GM18505 (cell line): Measurements from ENCODE around the gene MIB2.
A peak's percentile ranks its signal among the peaks of the same experiment; 100 is the strongest.
"Not testable (repeated sequence)": the region's sequence is repeated elsewhere in the genome, so short reads cannot be mapped to it uniquely, and the experiment has no call there.

ENCODE experiments used
- ATAC-seq: cut with Tn5 transposase; IDR thresholded peaks from one replicate; pipeline ENCODE4 v1.9.1; 2021; ENCODE audit not compliant: unreplicated experiment
- POLR2A ChIP-seq: IDR thresholded peaks from 4 replicates; pipeline ENCODE4 v1.6.1; 2011; ENCODE audit warnings: borderline replicate concordance; ENCODE audit not compliant: insufficient read depth, insufficient read length; ENCODE audit errors: extremely low read depth

The MIB2 gene

DNA sequence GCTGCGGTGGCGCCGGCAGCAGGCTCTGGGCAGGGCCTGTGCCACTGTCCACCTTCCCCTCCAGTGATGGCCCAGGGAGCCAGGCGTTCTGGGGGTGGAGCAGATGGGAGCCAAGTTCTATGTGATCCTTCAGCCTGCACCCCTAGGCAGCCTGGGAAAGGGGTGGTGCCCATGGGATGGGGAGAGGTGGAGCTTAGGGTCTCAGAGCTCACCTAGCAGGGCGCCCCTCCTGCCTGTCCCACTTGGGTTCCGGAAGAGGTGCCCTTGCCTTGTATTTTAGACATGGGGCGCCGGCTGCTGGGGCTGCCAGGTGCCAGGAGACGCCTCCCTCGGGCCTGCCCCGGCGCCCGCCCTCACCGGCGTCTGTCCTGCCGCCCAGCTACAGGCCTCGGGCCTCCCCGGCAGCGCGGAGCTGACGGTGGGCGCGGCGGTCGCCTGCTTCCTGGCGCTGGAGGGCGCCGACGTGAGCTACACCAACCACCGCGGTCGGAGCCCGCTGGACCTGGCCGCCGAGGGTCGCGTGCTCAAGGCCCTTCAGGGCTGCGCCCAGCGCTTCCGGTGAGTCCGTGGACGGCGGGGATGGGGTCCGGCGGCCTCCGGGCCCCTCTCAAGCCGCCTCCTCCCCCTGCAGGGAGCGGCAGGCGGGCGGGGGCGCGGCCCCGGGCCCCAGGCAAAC lies 13.6 kb downstream of the MIB2 start:
- no peak for TF ChIP-seq POLR2A
- ATAC-seq = no peak

DNA sequence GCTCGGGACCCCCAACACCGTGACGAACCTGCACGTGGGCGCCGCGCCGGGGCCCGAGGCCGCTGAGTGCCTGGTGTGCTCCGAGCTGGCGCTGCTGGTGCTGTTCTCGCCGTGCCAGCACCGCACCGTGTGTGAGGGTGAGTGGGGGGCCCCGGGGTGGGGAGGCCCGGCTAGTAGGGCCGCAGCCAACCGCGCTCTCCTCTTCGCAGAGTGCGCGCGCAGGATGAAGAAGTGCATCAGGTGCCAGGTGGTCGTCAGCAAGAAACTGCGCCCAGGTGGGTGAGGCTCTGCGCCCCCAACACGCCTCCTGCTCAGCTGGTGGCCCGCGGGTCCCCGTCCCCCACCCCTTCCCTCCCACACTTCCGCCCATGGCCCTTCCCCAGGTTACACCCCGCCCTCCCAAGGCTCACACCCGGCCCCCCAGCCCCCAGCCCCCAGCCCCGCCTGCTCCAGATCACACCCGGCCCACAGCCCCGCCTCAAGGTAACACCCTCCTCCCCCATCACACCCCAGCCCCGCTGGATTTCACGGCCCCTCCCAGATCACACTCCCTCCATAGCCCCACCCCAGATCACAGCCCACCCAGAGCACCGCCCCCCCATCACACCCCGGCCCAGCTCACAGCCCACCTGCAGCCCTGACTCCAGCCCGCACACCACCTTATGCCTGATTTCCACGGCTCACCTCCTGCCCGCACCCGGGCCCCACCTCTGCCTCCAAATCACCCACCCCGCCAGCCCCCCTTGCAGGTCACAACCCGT lies 14.3 kb downstream of the MIB2 start:
- no peak for TF ChIP-seq POLR2A
- no peak for ATAC-seq

DNA sequence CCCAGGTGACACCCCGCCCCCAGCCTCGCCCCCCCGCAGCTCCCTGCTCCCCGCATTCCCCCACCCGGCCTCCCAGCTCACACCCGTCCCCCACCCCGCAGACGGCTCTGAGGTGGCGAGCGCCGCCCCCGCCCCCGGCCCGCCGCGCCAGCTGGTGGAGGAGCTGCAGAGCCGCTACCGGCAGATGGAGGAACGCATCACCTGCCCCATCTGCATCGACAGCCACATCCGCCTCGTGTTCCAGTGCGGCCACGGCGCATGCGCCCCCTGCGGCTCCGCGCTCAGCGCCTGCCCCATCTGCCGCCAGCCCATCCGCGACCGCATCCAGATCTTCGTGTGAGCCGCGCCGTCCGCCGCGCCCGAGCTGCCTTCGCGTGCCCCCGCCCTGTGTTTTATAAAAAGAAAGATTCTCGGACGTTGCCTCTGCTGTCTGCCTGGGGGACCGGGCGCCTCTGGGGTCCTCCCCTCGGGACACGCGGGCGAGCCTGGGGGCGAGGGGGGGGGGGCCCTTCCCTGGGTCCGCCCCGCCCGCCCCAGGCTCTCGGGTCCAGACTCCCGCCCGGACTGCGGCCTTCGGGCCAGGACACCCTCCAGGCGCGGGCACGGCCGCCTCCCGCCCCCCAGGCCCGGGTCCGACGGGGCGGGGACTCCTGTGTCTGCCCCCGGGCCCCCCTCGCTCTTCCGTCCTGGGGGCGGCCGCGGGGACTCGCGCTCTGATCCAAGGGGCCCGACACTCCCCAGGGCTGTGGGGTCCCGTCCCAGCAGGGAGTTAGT lies 15.1 kb downstream of the MIB2 start:
- peak; percentile 58 for ATAC-seq
- TF ChIP-seq POLR2A = peak; percentile 18

DNA sequence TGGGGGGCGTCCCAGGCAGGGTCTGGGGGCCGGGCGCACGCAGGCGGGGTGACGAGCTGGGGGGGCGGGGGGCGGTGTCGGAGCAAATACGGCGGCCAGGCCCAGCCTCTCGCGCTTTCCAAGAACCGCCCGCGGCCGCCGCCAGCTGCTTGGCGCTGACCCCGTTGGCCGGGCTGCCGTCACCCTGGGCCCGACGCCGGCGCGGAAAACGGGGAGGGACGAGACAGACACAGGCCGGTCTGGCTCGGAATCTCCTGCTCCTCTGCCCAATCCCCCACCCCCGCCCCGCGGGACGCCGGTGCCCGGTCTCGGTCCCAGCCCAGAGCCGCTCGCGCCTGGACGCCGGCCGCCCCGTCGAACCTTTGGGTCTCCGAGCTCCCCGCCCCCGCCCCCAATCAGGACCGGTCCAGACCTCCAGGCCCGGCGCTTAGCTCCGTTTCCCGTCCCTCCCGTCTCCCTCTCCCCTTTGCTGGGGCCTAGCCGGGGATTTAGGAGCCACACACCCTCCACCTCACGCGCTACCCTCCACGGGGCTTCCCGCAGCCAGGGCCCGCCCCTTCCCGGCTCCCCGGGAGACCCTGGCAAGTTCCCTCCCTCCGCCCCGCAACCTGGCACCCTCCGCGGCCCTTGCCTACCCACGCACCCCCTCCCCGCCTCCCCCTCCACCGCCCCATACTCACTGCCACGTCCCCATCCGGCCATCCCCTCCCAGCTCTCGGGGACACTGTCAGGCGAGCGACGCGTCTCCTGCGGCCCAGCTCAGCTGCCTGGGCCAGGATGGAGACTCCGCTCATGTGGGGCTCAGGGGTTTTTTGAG lies 15.9 kb downstream of the MIB2 start:
- TF ChIP-seq POLR2A = no peak
- ATAC-seq = no peak

GRCh38 chr1:1631782-1632420 lies 16.6 kb downstream of the MIB2 start, which contains the start of gene MMP23B:
MMP23B (plus strand) TSS chr1:1632173; CDS start chr1:1632219, 46 bp downstream.
- TF ChIP-seq POLR2A = no peak
- no peak for ATAC-seq

DNA sequence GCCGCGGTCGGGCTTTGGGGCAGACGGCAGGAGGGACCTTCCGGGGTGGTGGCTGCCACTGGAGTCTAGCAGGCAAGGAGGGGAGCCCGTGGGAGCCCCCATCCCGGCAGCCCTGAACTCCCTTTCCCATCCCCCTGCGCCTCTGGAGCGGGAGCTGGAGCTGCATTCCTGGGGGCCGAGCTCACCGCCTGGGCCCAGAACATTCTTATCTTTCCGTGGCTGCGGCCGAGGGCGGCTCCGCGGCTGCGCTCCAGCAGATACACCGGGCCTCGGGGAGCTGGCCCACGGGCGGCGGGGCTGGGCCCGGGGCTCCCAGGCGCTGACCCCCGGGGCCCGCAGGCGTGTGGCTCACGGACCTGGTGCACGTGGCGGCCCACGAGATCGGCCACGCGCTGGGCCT lies 18.1 kb downstream of the MIB2 start:
- not testable (repeated sequence) for ATAC-seq

DNA sequence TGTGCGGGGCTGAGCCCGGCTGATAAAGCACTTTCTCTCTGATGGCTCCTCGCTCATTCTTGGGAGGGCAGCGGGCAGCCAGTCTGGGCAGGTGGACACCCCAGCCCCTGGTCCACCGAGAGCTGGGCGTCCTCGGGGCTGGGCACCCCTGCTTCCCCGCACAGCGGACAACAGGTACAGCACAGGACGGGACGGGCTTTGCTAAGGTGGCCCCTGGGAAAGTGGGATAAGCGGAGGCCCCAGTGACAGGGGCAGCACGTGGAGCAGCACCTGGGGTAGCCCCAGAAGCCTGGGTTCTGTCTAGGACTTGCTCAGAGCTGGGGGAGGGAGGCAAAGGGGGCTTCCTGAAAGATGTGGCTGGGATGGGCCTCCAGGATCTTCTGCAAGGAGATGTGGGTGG lies 19.3 kb downstream of the MIB2 start:
- not testable (repeated sequence) for ATAC-seq

DNA sequence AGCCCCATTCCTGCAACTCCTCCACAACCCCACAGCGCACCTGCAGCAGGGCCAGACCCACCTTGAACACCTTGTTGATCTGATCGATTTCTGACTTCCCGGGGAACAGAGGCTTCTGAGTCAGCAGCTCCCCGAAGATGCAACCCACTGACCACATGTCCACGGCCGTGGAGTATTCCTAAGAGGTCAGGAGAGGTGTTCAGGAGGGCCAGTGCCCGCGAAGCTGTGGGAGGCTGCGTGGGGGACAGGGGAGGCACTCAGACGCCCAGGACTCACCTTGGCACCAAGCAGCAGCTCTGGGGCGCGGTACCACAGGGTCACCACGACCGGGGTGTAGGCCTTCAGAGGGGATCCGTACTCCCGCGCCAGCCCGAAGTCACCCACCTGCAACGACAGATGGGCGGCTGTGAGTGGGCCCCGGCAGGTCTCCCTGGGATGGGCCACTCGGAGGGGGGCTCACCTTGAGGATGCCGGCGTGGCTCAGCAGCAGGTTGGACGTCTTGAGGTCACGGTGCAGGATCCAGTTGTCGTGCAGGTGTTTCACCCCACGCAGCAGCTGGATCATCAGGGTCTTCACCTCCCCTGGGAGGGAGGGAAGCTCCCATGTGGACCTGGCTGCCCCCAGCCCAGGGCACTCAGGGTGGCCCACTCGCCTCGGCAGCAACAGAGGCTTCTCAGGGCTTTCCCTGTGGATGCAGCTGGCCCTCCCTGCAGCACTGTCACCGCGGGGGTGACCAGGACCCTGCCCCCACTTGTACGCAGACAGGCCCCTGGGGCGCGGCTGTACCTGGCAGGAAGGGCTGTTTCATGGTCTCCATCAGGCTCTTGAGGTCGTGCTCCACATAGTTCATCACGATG lies 21.6 kb downstream of the MIB2 start:
- not testable (repeated sequence) for ATAC-seq

- ATAC-seq = not testable (repeated sequence)
Observed at GRCh38 chr1:1637479-1637875, 22.2 kb downstream of the MIB2 start.

DNA sequence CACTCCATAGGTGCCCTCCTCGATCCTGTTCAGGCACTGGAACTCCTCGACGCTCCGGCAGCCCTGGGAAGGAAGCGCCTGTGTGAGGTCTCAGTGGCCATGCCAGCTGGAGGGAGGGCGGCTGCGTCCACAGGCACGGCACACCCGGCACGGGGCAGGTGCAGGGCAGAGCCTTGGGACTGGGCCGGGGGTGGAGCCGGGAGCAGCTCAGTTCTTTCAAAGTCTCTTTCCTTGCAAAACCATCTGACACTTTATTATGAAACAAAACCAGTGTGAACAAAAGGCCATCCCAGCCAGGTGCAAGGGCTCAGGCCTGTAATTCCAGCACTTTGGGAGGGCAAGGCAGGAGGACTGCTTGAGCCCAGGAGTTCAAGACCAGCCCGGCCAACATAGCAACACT lies 23.2 kb downstream of the MIB2 start:
- not testable (repeated sequence) for ATAC-seq

GRCh38 chr1:1639368-1639767 lies 24.1 kb downstream of the MIB2 start:
- ATAC-seq = not testable (repeated sequence)

DNA sequence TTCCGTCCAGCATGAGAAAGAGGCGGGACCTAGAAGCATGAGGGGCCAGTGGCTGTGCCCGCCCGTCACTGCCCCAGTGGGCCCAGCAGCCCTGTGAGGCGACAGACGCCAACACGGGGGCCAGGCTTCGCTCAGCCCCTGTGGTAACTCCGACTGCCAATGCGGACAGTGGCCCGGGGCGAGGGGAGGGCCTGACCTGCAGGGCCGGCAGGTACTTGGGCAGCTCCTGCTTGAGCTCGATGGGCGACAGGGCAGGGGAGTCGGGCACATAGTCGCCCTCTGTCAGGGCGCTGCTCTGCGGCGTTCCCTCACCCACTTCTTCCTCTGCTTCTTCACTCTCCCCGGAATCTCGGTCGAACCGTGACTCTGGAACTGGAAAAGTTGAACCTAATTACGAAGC lies 24.8 kb downstream of the MIB2 start:
- ATAC-seq = not testable (repeated sequence)

DNA sequence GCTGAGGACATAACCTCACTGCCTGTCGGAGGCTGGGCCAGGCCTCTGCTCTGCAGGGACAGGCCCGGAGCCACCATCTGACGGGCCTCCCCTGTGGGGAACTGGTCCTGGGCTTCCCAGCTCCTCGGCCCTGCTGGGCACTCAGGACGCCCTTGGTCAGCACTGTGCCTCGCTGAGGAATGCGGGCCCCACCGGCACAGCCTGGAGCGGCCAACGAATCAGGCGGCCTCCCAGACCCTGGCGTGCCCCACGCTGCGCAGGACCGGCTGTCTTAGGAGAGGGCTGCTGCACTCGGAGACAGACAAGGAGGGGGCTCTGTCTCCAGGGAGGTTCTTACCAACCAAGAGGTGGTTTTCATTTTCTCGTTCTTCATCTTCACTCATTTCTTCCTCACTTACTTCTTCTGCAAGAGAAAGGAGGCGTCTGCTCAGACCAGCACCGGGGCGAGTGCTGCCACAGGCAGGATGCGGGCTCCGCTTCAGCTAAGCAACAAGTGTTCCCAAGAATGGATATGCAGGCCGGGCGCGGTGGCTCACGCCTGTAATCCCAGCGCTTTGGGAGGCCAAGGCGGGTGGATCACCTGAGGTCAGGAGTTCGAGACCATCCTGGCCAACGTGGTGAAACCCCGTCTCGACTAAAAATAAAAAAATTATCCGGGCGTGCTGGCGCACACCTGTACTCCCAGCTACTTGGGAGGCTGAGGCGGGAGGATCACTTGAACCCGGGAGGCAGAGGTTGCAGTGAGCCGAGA lies 25.6 kb downstream of the MIB2 start:
- not testable (repeated sequence) for ATAC-seq

GRCh38 chr1:1646326-1646725 lies 31.0 kb downstream of the MIB2 start:
- ATAC-seq = not testable (repeated sequence)

DNA sequence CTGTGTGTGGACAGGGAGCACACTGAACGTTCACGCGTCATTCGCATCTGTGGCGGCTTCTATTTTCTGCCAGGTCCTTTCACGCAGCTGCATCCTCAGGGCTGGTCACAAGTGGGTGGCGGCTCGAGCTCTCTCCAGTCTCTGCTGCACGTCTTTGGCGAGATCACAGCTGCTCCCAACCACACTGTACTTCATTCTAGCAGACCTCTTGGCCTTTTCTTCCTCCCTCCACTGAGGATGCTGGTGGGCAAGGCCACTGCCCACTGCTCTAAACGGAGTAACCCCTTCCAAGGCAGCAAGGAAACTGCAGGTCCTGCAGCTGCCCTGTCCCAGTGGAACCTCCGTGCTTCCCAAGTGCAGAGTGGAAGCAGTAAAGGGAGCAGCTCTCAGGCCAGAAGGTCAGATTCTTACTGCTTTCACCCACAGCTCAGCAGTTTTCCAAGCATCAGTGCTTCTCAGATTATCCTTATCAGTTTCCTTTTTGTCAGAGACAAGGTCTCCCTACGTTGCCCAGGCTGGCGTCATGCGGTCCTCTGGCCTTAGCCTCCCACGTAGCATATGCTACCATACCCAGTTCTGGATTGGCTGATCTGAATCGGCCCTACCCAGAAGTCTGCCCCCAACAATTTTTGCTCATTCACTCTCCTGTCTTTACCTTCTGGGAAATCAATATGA lies 32.4 kb downstream of the MIB2 start:
- not testable (repeated sequence) for ATAC-seq

DNA sequence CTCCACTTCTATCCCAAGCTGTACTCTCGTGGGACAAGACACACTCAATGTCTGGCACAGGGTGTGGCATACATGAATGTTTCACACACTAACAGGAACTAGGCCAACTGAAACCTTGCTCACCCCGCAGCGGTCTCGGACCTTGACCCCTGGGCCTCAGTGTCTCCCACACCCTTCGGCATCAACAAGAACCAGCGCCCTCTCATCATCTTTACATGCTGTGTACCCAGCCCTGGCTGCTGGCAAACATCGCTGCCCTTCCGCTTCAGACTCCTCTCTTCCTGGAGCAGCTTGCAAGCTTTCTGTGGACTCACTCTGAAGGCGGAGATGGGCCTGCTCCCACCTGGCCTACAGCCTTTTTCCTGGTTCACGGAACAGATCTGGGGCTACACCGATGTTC lies 33.0 kb downstream of the MIB2 start:
- ATAC-seq = not testable (repeated sequence)
